GDM1 (cell line): ENCODE measurements around the gene SRMS.
"Not testable (repeated sequence)": the region's sequence is repeated elsewhere in the genome, so short reads cannot be mapped to it uniquely, and the experiment has no call there.

ENCODE experiments used
- DNase-seq: peaks from one replicate; lab custom pipeline; 2025; lab: John Stamatoyannopoulos, UW

The SRMS gene

GRCh38 chr20:63578224-63579016 lies 30.9 kb upstream of the SRMS start:
- DNase-seq: no peak

- DNase-seq: no peak
These were observed 29.9 kb upstream of the SRMS start for GRCh38 chr20:63577317-63577894.

GRCh38 chr20:63576311-63576710 lies 28.8 kb upstream of the SRMS start:
- no peak for DNase-seq

GRCh38 chr20:63574829-63575743 lies 27.5 kb upstream of the SRMS start:
- DNase-seq: no peak

GRCh38 chr20:63574156-63574828 lies 26.7 kb upstream of the SRMS start, which contains the start of gene HELZ2:
Gene HELZ2, minus strand, starts transcription at chr20:63574239. Its CDS starts 1,854 bp downstream, at chr20:63572385.
- peak; percentile 47 for DNase-seq

- DNase-seq: no peak
These were observed 26.1 kb upstream of the SRMS start for GRCh38 chr20:63573647-63574131.

GRCh38 chr20:63572788-63573646 lies 25.5 kb upstream of the SRMS start:
- DNase-seq: no peak

- no peak for DNase-seq
These were observed 24.7 kb upstream of the SRMS start for GRCh38 chr20:63572071-63572787.

GRCh38 chr20:63571087-63571478 lies 23.5 kb upstream of the SRMS start:
- DNase-seq: not testable (repeated sequence)

GRCh38 chr20:63570281-63571086 lies 22.9 kb upstream of the SRMS start:
- no peak for DNase-seq

GRCh38 chr20:63568986-63569949 lies 21.7 kb upstream of the SRMS start:
- DNase-seq: no peak

- no peak for DNase-seq
These were observed 20.8 kb upstream of the SRMS start for GRCh38 chr20:63568170-63568981.

GRCh38 chr20:63567386-63568169 lies 20.0 kb upstream of the SRMS start:
- DNase-seq: peak; percentile 80

- DNase-seq: no peak
These were observed 19.5 kb upstream of the SRMS start for GRCh38 chr20:63567136-63567385.

GRCh38 chr20:63566395-63567135 lies 19.0 kb upstream of the SRMS start:
- no peak for DNase-seq
